CD14-positive monocyte (primary cell): ENCODE data around the gene TRPM8. TPM values are rescaled to one million over a fixed set of nuclear protein-coding genes. Genes with fewer than 3 reads are reported as not detected.

Experiments used
- DNase-seq, 3 donors: peaks; one replicate each; pipeline ENCODE4 v3.0.0-alpha.2; 2011 to 2022
- H2AFZ ChIP-seq: 2 replicates; pipeline ENCODE4 v1.6.0; 2012; ENCODE audit warnings: mild to moderate bottlenecking, low read depth, low read length, inconsistent platforms; ENCODE audit not compliant: insufficient read depth, poor library complexity, severe bottlenecking
- H3K27ac ChIP-seq, 2 donors: 1 replicate in 1 of 2; 2 replicates in 1 of 2; pipeline ENCODE4 v1.5.1; 2012 to 2013; ENCODE audit warnings: low read length in 2 of 2, control low read depth in 1 of 2, inconsistent platforms in 1 of 2, low read depth in 1 of 2, mild to moderate bottlenecking in 1 of 2
- H3K27me3 ChIP-seq, 2 donors: one replicate each; pipeline versions ENCODE4 v1.6.0 to v1.6.1; 2011 to 2013; ENCODE audit warnings: low read length in 2 of 2; ENCODE audit not compliant: control insufficient read depth in 2 of 2, insufficient read depth in 2 of 2
- H3K36me3 ChIP-seq, 2 donors: replicated peaks in 1 of 2; 1 replicate in 1 of 2; 2 replicates in 1 of 2; pipeline versions ENCODE4 v1.5.1 to v1.6.1; 2012 to 2013; ENCODE audit warnings: low read length in 2 of 2, control low read depth in 1 of 2, inconsistent platforms in 1 of 2, mild to moderate bottlenecking in 1 of 2; ENCODE audit not compliant: insufficient read depth in 2 of 2, control insufficient read depth in 1 of 2
- H3K4me1 ChIP-seq, 2 donors: 1 replicate in 1 of 2; 2 replicates in 1 of 2; pipeline versions ENCODE4 v1.5.1 to v1.6.1; 2012 to 2013; ENCODE audit warnings: low read length in 2 of 2, control low read depth in 1 of 2, inconsistent platforms in 1 of 2, mild to moderate bottlenecking in 1 of 2, moderate library complexity in 1 of 2; ENCODE audit not compliant: insufficient read depth in 2 of 2, control insufficient read depth in 1 of 2
- H3K4me2 ChIP-seq: replicated peaks from 2 replicates; pipeline ENCODE3; 2012; ENCODE audit warnings: low read length, moderate library complexity, mild to moderate bottlenecking; ENCODE audit not compliant: poor library complexity, severe bottlenecking; ENCODE audit errors: extremely low read depth
- H3K4me3 ChIP-seq, 3 experiments: fragments of 200-600 bp in 1 of 3; sonication (generic) in 1 of 3; replicated peaks in 1 of 3; 1 replicate in 2 of 3; 2 replicates in 1 of 3; pipeline ENCODE4 v1.5.1; 2011 to 2013; ENCODE audit warnings: low read length in 3 of 3, mild to moderate bottlenecking in 3 of 3, control low read depth in 2 of 3, low read depth in 2 of 3, inconsistent platforms in 1 of 3, moderate library complexity in 1 of 3
- H3K79me2 ChIP-seq: 2 replicates; pipeline ENCODE4 v1.6.0; 2012; ENCODE audit warnings: mild to moderate bottlenecking, control low read depth, inconsistent platforms, low read length, moderate library complexity; ENCODE audit not compliant: insufficient read depth
- H3K9ac ChIP-seq: 2 replicates; pipeline ENCODE4 v1.6.0; 2017; ENCODE audit warnings: low read length, mild to moderate bottlenecking; ENCODE audit not compliant: insufficient read depth, poor library complexity, severe bottlenecking
- H3K9me3 ChIP-seq, 2 donors: replicated peaks in 1 of 2; 1 replicate in 1 of 2; 2 replicates in 1 of 2; pipeline versions ENCODE4 v1.5.1 to v1.6.1; 2012 to 2013; ENCODE audit warnings: low read length in 2 of 2, control low read depth in 1 of 2; ENCODE audit not compliant: control insufficient read depth in 1 of 2, insufficient read depth in 1 of 2
- H4K20me1 ChIP-seq: 2 replicates; pipeline ENCODE4 v1.6.0; 2012; ENCODE audit warnings: mild to moderate bottlenecking, low read length, control low read depth, moderate library complexity; ENCODE audit not compliant: insufficient read depth
- H3K27ac Mint-ChIP-seq, 7 donors: one replicate each; pipeline ENCODE4 v1.8.0; 2020; ENCODE audit warnings: mild to moderate bottlenecking in 7 of 7, mixed read lengths in 7 of 7, moderate library complexity in 6 of 7, inconsistent platforms in 2 of 7
- H3K27me3 Mint-ChIP-seq, 3 donors: one replicate each; pipeline ENCODE4 v1.8.0; 2021 to 2022; ENCODE audit warnings: low read depth in 3 of 3, mild to moderate bottlenecking in 3 of 3, mixed read lengths in 3 of 3, moderate library complexity in 3 of 3, inconsistent platforms in 1 of 3
- H3K36me3 Mint-ChIP-seq, 2 donors: one replicate each; pipeline ENCODE4 v1.8.0; 2020; ENCODE audit warnings: mixed read lengths in 2 of 2, inconsistent platforms in 1 of 2, mild to moderate bottlenecking in 1 of 2
- H3K4me1 Mint-ChIP-seq: one replicate; pipeline ENCODE4 v1.8.0; 2020; ENCODE audit warnings: mild to moderate bottlenecking, mixed read lengths
- H3K4me3 Mint-ChIP-seq, 2 donors: one replicate each; pipeline ENCODE4 v1.8.0; 2020; ENCODE audit warnings: mild to moderate bottlenecking in 2 of 2, mixed read lengths in 2 of 2, moderate library complexity in 1 of 2
- H3K9me3 Mint-ChIP-seq, 7 donors: one replicate each; pipeline ENCODE4 v1.8.0; 2020 to 2022; ENCODE audit warnings: mixed read lengths in 7 of 7, mild to moderate bottlenecking in 6 of 7, moderate library complexity in 6 of 7, inconsistent platforms in 2 of 7
- CTCF ChIP-seq: fragments of 200-600 bp; IDR thresholded peaks from one replicate; pipeline ENCODE4 v1.8.0; 2022; ENCODE audit warnings: antibody characterized with exemption, mild to moderate bottlenecking
- WGBS: methylation state at CpG from one replicate; pipeline ENCODE4 v1.1.5; 2013; ENCODE audit warnings: missing lambda C conversion rate; ENCODE audit not compliant: insufficient coverage; 5-methylcytosine and 5-hydroxymethylcytosine counted together
- intact Hi-C, 2 donors: fragments of 100-400 bp; cut with micrococcal nuclease; formaldehyde crosslinking; loops; one replicate each; pipeline versions ENCODE4 v1.15.0 to v1.15.1; 2023
- polyA plus RNA-seq, 3 donors: library from polyadenylated mRNA; depleted of rRNA in 1 of 3; unstranded in 2 of 3; stranded (reverse) in 1 of 3; fragments of 300-500 nt in 2 of 3; fragments of >200 nt in 1 of 3; fragmentation: Illumina TruSeq in 2 of 3; gene quantifications; 1 replicate in 2 of 3; 2 replicates in 1 of 3; pipeline ENCODE4 v1.2.3, GENCODE V29; 2012 to 2021

The TRPM8 gene
- polyA plus RNA-seq, 3 donors = not detected

GRCh38 chr2:233976690-233977294, 59.6 kb downstream of the TRPM8 start:
- Histone ChIP-seq H3K4me1 (no peaks in the 10 kb centered on the region), H3K4me2 (no peak overlapping the region), H2AFZ (no peak overlapping the region), H3K27me3 (no peaks in the 10 kb centered on the region), H3K79me2 (no peaks in the 10 kb centered on the region), H3K9me3 (no peaks in the 10 kb centered on the region), H3K27ac (no peak overlapping the region), H4K20me1 (no peaks in the 10 kb centered on the region), H3K36me3 (no peaks in the 10 kb centered on the region), H3K9ac (no peak overlapping the region), H3K4me3 (no peak overlapping the region)
- Mint-ChIP-seq H3K36me3 (no peaks in the 10 kb centered on the region), H3K27me3 (peaks cover 4 to 9% (median 9%) of the 10 kb centered on the region in 3 donors), H3K9me3 (no peaks in the 10 kb centered on the region), H3K4me3 (no peak overlapping the region), H3K4me1 (no peaks in the 10 kb centered on the region), H3K27ac (no peak overlapping the region)
- DNase-seq = no peak
- intact Hi-C loops = no loop called here
- TF ChIP-seq CTCF = no peak
- WGBS = 75% methylated on average over 4 of the region's 8 CpGs

- Histone ChIP-seq H3K9ac (no peak overlapping the region), H3K27me3 (no peaks in the 10 kb centered on the region), H2AFZ (no peak overlapping the region), H3K4me1 (no peaks in the 10 kb centered on the region), H3K9me3 (no peaks in the 10 kb centered on the region), H3K36me3 (no peaks in the 10 kb centered on the region), H3K79me2 (no peaks in the 10 kb centered on the region), H3K4me2 (no peak overlapping the region), H4K20me1 (no peaks in the 10 kb centered on the region), H3K27ac (no peak overlapping the region), H3K4me3 (no peak overlapping the region)
- Mint-ChIP-seq H3K36me3 (no peaks in the 10 kb centered on the region), H3K27me3 (peaks cover 4 to 9% (median 9%) of the 10 kb centered on the region in 3 donors), H3K4me1 (no peaks in the 10 kb centered on the region), H3K4me3 (no peak overlapping the region), H3K9me3 (no peaks in the 10 kb centered on the region), H3K27ac (no peak overlapping the region)
- intact Hi-C loops = no loop called here
- no peak for DNase-seq
- TF ChIP-seq CTCF = no peak
- 87% methylated on average over 5 of the region's 8 CpGs for WGBS
These were observed 60.2 kb downstream of the TRPM8 start for GRCh38 chr2:233977296-233977837.
